ENCODE results near the gene DOHH. TPM values are rescaled to one million over a fixed set of nuclear protein-coding genes. Genes with fewer than 3 reads are reported as not detected.

Gene DOHH
- total and polyA plus RNA-seq, 9 of the 15 experiments (the other 6 are each of a cell fraction or from before 2014, with no cell fraction given) = 0.14 to 47.2 (median 5.1) TPM

- TF ChIP-seq, protein P1, sequence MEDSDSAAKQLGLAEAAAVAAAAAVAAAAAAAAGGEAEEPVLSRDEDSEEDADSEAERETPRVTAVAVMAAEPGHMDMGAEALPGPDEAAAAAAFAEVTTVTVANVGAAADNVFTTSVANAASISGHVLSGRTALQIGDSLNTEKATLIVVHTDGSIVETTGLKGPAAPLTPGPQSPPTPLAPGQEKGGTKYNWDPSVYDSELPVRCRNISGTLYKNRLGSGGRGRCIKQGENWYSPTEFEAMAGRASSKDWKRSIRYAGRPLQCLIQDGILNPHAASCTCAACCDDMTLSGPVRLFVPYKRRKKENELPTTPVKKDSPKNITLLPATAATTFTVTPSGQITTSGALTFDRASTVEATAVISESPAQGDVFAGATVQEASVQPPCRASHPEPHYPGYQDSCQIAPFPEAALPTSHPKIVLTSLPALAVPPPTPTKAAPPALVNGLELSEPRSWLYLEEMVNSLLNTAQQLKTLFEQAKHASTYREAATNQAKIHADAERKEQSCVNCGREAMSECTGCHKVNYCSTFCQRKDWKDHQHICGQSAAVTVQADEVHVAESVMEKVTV (CRISPR knock-in tag; IDR thresholded peaks at IDR 0.05) = peak; percentile 61; the same call in 1 of the 2 replicates
- TF ChIP-seq HNRNPK (IDR thresholded peaks at IDR 0.05; ENCODE audit: low read depth, low read length, poor library complexity, severe bottlenecking) (no peak), CHD4 (IDR thresholded peaks at IDR 0.05; ENCODE audit: insufficient read depth, insufficient replicate concordance, low read depth, low read length, poor library complexity, severe bottlenecking) (no peak), ZBTB12 (CRISPR knock-in tag; IDR thresholded peaks at IDR 0.05) (no peak), NCOR1 (IDR thresholded peaks at IDR 0.05) (no peak; the same call in 1 of the 2 replicates), NFIX (CRISPR knock-in tag; IDR thresholded peaks at IDR 0.05; ENCODE audit: low read depth) (no peak), PRPF4 (IDR thresholded peaks at IDR 0.05; ENCODE audit: insufficient read depth, low read depth, low read length, poor library complexity, severe bottlenecking) (no peak), SPI1 (IDR thresholded peaks at IDR 0.05; ENCODE audit: borderline replicate concordance, low read depth, low read length) (0 out of 2 replicates have a peak, but pooled peaks have one; percentile 22), STAG1 (CRISPR knock-in tag; IDR thresholded peaks at IDR 0.05; ENCODE audit: borderline replicate concordance) (peak; percentile 81), ZNF174 (CRISPR knock-in tag; IDR thresholded peaks at IDR 0.05) (no peak), ZNF133 (CRISPR knock-in tag; IDR thresholded peaks at IDR 0.05) (no peak), L3MBTL2 (IDR thresholded peaks at IDR 0.05) (no peak), SUPT5H (IDR thresholded peaks at IDR 0.05) (peak; percentile 51; the same call in 1 of the 2 replicates), ZBTB8A (IDR thresholded peaks at IDR 0.05; ENCODE audit: partially characterized antibody) (no peak), HBP1 (CRISPR knock-in tag; IDR thresholded peaks at IDR 0.05) (peak; percentile 73; the same call in 1 of the 2 replicates), THAP12 (CRISPR knock-in tag; IDR thresholded peaks at IDR 0.05) (0 out of 2 replicates have a peak, but pooled peaks have one; percentile 44), MCM7 (IDR thresholded peaks at IDR 0.05) (no peak), POLR2A (conservative IDR thresholded peaks at IDR 0.05) (no peak), ZBTB26 (CRISPR knock-in tag; IDR thresholded peaks at IDR 0.05) (no peak)
These were observed 44.5 kb upstream of the DOHH start (continued) for GRCh38 chr19:3544742-3545668.
